Measurements from ENCODE around the gene FN1.
A peak's percentile ranks its signal among the peaks of the same experiment; 100 is the strongest.

The FN1 gene

DNA sequence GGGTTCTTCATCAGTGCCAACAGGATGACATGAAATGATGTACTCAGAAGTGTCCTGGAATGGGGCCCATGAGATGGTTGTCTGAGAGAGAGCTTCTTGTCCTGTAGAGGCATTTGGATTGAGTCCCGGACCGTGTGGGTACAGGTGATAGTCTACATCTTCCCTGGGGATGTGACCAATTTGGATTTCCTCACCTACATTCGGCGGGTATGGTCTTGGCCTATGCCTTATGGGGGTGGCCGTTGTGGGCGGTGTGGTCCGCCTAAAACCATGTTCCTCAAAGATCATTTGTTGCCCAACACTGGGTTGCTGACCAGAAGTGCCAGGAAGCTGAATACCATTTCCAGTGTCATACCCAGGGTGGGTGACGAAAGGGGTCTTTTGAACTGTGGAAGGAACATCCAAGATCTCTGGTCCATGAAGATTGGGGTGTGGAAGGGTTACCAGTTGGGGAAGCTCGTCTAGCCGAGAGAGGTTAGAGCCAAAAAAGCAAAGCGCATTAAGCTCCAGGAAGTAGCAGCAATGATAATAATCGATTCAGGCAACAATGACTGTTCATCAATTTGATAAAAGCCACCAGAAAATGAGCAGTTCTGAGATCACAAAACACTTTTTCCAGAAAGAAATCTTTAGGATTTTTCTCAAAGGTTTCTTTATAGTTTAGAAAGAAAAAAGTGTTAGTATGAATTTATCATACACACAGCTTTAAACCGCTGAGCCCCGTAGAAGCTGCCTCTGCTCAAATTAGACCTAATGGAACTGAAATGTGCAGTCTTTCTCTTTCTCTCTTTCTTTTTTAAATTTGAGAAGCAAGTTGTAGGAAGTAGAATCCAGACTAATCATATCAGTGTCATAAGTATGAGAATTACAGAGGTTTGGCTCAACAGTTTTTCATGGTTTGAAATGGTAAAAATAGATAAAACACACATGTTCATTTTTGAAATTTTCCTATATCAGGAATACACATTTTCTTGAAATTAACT lies 63.7 kb downstream of the FN1 start:
- no peaks in the 10 kb centered on the region for H3K9me3 ChIP-seq
- peak overlapping the region in 1 of 2 donors; percentile 27 for H3K27ac ChIP-seq
- no peaks in the 10 kb centered on the region for H3K27me3 ChIP-seq
- H3K4me3 ChIP-seq, result no peak overlapping the region
- H3K36me3 ChIP-seq, result peaks cover 94 to 97% (median 96%) of the 10 kb centered on the region in 3 donors
- TF ChIP-seq, protein P1, sequence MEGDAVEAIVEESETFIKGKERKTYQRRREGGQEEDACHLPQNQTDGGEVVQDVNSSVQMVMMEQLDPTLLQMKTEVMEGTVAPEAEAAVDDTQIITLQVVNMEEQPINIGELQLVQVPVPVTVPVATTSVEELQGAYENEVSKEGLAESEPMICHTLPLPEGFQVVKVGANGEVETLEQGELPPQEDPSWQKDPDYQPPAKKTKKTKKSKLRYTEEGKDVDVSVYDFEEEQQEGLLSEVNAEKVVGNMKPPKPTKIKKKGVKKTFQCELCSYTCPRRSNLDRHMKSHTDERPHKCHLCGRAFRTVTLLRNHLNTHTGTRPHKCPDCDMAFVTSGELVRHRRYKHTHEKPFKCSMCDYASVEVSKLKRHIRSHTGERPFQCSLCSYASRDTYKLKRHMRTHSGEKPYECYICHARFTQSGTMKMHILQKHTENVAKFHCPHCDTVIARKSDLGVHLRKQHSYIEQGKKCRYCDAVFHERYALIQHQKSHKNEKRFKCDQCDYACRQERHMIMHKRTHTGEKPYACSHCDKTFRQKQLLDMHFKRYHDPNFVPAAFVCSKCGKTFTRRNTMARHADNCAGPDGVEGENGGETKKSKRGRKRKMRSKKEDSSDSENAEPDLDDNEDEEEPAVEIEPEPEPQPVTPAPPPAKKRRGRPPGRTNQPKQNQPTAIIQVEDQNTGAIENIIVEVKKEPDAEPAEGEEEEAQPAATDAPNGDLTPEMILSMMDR (IDR thresholded peaks at IDR 0.05), result no peak
- H3K4me1 ChIP-seq, result no peaks in the 10 kb centered on the region
- DNase-seq, result no peak
- intact Hi-C loops (cut with DNase I; ENCODE audit: low total_unique reads), result no loop called here

DNA sequence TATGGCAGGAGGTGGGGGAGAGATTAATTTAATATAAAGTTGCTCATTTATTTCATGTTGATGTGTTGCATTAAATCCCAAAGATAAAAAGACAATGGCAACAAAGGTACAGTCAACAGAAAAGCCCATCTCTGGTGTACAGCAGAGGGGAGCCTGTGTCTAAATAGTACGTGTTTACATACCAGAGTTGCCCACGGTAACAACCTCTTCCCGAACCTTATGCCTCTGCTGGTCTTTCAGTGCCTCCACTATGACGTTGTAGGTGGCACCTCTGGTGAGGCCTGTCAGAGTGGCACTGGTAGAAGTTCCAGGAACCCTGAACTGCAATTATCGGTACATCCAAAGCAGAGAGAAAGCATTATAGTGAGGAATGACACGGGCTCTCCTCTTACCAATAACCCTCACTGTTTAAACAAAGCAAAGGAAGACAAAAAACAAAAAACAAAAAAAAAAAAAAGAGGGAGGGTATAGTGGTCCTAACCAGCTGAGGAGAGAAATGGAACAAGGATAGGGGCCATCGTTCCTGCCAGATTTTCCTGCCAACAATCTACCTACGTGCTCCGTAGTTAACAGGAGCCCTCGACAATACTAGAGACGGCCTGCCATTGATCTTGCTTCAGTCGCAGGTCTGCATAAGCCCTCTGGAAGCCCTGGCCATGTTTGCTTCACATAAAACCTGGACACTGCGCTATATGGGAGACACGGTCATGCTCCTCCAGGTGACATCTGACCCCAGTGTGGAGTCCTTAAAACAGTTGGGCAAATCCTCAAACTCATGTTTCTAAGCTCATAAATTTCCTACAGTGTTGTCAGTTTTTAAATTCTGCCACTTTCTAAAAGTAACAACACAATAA lies 65.5 kb downstream of the FN1 start:
- Histone ChIP-seq H3K27ac (peak overlapping the region in 1 of 2 donors; percentile 25), H3K36me3 (peaks cover 82 to 94% (median 94%) of the 10 kb centered on the region in 3 donors), H3K4me3 (no peak overlapping the region), H3K4me1 (no peaks in the 10 kb centered on the region), H3K9me3 (no peaks in the 10 kb centered on the region), H3K27me3 (no peaks in the 10 kb centered on the region)
- TF ChIP-seq, protein P1 (IDR thresholded peaks at IDR 0.05), result no peak
- intact Hi-C loops (cut with DNase I; ENCODE audit: low total_unique reads), result no loop called here
- no peak for DNase-seq

DNA sequence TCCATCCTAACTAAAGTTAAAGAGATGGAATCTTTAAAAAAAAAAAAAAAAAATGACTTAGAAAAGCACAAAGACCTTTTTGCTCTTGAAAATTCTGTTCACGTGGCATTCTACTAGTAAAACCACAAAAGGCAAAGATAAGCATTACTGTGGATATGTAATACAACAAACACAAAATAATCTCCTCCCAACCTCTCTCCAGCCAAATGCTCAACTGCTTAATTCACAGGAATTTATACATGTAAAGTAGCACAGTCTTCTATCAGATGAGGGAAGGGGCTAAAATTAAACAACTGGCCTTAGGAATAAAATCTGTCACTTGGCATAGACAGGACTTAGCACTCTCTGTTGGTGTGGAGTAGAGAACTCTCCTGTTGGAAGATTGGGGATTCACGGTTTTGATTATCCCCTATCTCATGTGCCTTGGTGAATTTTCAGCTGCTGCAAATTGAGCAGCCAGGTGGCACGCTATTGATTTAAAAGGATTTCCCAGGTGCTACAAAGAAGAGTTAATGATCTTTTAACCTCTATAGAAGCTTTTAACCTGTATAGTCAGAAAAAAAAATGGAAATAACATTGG lies 66.6 kb downstream of the FN1 start:
- TF ChIP-seq, protein P1 (IDR thresholded peaks at IDR 0.05), result no peak
- Histone ChIP-seq H3K4me1 (no peaks in the 10 kb centered on the region), H3K9me3 (no peaks in the 10 kb centered on the region), H3K4me3 (no peak overlapping the region), H3K27ac (peak overlapping the region in 1 of 2 donors; percentile 25), H3K36me3 (peaks cover 82 to 94% (median 94%) of the 10 kb centered on the region in 3 donors), H3K27me3 (no peaks in the 10 kb centered on the region)
- no peak for DNase-seq
- intact Hi-C loops (cut with DNase I; ENCODE audit: low total_unique reads), result no loop called here

DNA sequence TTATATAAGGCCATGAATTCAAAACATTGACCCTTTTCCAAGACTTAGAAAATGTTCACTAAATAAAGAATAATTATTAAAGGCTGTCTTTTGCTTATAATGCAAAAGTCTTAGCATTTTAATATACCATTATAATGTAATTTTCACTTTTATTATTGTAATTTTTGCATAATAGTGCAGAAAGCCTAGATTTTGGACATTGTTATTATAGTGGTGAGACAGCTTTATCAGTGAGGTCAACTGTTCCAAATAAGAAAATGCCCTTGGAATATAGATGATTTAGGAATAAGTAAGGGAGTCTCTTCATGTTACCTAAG lies 67.4 kb downstream of the FN1 start:
- H3K4me3 ChIP-seq, result no peak overlapping the region
- no peaks in the 10 kb centered on the region for H3K27me3 ChIP-seq
- peak overlapping the region in 1 of 2 donors; percentile 25 for H3K27ac ChIP-seq
- H3K9me3 ChIP-seq, result no peaks in the 10 kb centered on the region
- TF ChIP-seq, protein P1 (IDR thresholded peaks at IDR 0.05), result no peak
- no peaks in the 10 kb centered on the region for H3K4me1 ChIP-seq
- intact Hi-C loops (cut with DNase I; ENCODE audit: low total_unique reads), result no loop called here
- peaks cover 83 to 94% (median 94%) of the 10 kb centered on the region in 3 donors for H3K36me3 ChIP-seq
- DNase-seq, result no peak

DNA sequence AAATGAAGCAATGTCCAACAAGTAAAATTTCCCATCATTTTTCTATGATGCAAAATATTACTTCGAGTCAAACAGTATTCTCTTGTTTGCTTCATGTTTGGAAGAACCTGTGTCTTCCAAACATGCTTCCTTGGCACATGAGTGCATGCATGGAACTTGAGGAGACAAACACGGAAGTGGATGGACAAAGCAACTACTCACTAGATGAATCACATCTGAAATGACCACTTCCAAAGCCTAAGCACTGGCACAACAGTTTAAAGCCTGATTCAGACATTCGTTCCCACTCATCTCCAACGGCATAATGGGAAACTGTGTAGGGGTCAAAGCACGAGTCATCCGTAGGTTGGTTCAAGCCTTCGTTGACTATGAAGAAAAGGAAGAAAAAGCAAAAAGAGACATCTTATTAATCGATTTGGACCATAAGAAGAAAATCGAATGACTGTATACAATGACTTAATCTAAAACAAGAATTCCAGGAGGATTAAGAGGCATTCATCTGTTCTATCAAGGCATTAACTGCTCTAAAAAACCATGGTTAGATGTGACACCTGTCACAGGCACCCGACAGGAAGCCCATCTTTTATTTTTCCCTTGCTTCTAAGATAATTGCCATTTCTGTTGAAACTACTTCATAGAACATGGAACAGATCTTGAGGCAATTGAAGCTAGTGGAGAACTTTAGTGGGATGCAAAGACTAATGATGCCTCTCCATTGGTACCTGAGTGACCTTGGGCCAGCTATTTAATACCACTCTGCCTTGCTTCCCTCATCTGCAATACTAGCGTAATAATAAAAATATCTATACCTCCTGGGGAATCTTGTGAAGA lies 68.0 kb downstream of the FN1 start:
- peaks cover 83 to 94% (median 93%) of the 10 kb centered on the region in 3 donors for H3K36me3 ChIP-seq
- H3K9me3 ChIP-seq, result no peaks in the 10 kb centered on the region
- H3K27ac ChIP-seq, result no peak overlapping the region
- DNase-seq, result no peak
- no peak overlapping the region for H3K4me3 ChIP-seq
- intact Hi-C loops (cut with DNase I; ENCODE audit: low total_unique reads), result no loop called here
- H3K4me1 ChIP-seq, result no peaks in the 10 kb centered on the region
- H3K27me3 ChIP-seq, result no peaks in the 10 kb centered on the region
- TF ChIP-seq, protein P1 (IDR thresholded peaks at IDR 0.05), result no peak

All from tibial artery (tissue), 4 donors.